ENCODE results near the gene SMARCA4.
A peak's percentile ranks its signal among the peaks of the same experiment; 100 is the strongest.
"Not testable (repeated sequence)": the region's sequence is repeated elsewhere in the genome, so short reads cannot be mapped to it uniquely, and the experiment has no call there.

SMARCA4 gene

GRCh38 chr19:11089254-11090013, 128.6 kb downstream of the SMARCA4 start, which contains the start of gene LDLR:
LDLR (plus strand) TSS chr19:11089463; CDS start chr19:11089549, 86 bp downstream.
- peak; percentile 43 to 96 for DNase-seq (ENCODE audit: low read depth in 1 of 2, low spot score in 1 of 2)
- TF ChIP-seq JUND (IDR thresholded peaks at IDR 0.05; ENCODE audit: low read depth), result no peak
- in situ Hi-C loops (cut with HindIII; ENCODE audit: low pct_unique_long_range_greater_than_20kb, low sequenced_read_pairs), result no loop called here

GRCh38 chr19:11090014-11090263, 129.1 kb downstream of the SMARCA4 start:
- in situ Hi-C loops (cut with HindIII; ENCODE audit: low pct_unique_long_range_greater_than_20kb, low sequenced_read_pairs); DNase-seq (ENCODE audit: low read depth in 1 of 2, low spot score in 1 of 2): not testable (repeated sequence)

GRCh38 chr19:11090264-11090996, 129.6 kb downstream of the SMARCA4 start:
- in situ Hi-C loops (cut with HindIII; ENCODE audit: low pct_unique_long_range_greater_than_20kb, low sequenced_read_pairs), result no loop called here
- peak; percentile 71 to 96 for DNase-seq (ENCODE audit: low read depth in 1 of 2, low spot score in 1 of 2)
- no peak for TF ChIP-seq JUND (IDR thresholded peaks at IDR 0.05; ENCODE audit: low read depth)

GRCh38 chr19:11090997-11091702, 130.3 kb downstream of the SMARCA4 start:
- in situ Hi-C loops (cut with HindIII; ENCODE audit: low pct_unique_long_range_greater_than_20kb, low sequenced_read_pairs), result no loop called here
- DNase-seq (ENCODE audit: low read depth in 1 of 2, low spot score in 1 of 2), result no peak
- TF ChIP-seq JUND (IDR thresholded peaks at IDR 0.05; ENCODE audit: low read depth), result no peak

- no peak for TF ChIP-seq JUND (IDR thresholded peaks at IDR 0.05; ENCODE audit: low read depth)
These were observed 130.9 kb downstream of the SMARCA4 start for GRCh38 chr19:11091703-11092153.

GRCh38 chr19:11092181-11092538, 131.3 kb downstream of the SMARCA4 start:
- in situ Hi-C loops (cut with HindIII; ENCODE audit: low pct_unique_long_range_greater_than_20kb, low sequenced_read_pairs), result no loop called here

More at GRCh38 chr19:11091703-11092153, 130.9 kb downstream of the SMARCA4 start:
- in situ Hi-C loops (cut with HindIII; ENCODE audit: low pct_unique_long_range_greater_than_20kb, low sequenced_read_pairs), result no loop called here
- peak in 1 of 2 experiments; percentile 70 for DNase-seq (ENCODE audit: low read depth in 1 of 2, low spot score in 1 of 2)

GRCh38 chr19:11093689-11094238, 132.9 kb downstream of the SMARCA4 start:
- in situ Hi-C loops (cut with HindIII; ENCODE audit: low pct_unique_long_range_greater_than_20kb, low sequenced_read_pairs), result no loop called here
- no peak for TF ChIP-seq JUND (IDR thresholded peaks at IDR 0.05; ENCODE audit: low read depth)
- no peak for DNase-seq (ENCODE audit: low read depth in 1 of 2, low spot score in 1 of 2)

More at GRCh38 chr19:11092181-11092538, 131.3 kb downstream of the SMARCA4 start:
- peak in 1 of 2 experiments; percentile 33 for DNase-seq (ENCODE audit: low read depth in 1 of 2, low spot score in 1 of 2)
- no peak for TF ChIP-seq JUND (IDR thresholded peaks at IDR 0.05; ENCODE audit: low read depth)

GRCh38 chr19:11094520-11094894, 133.7 kb downstream of the SMARCA4 start:
- TF ChIP-seq JUND (IDR thresholded peaks at IDR 0.05; ENCODE audit: low read depth), result no peak
- no peak for DNase-seq (ENCODE audit: low read depth in 1 of 2, low spot score in 1 of 2)
- in situ Hi-C loops (cut with HindIII; ENCODE audit: low pct_unique_long_range_greater_than_20kb, low sequenced_read_pairs), result no loop called here

GRCh38 chr19:11096210-11096841, 135.5 kb downstream of the SMARCA4 start:
- no peak for DNase-seq (ENCODE audit: low read depth in 1 of 2, low spot score in 1 of 2)
- TF ChIP-seq JUND (IDR thresholded peaks at IDR 0.05; ENCODE audit: low read depth), result no peak
- in situ Hi-C loops (cut with HindIII; ENCODE audit: low pct_unique_long_range_greater_than_20kb, low sequenced_read_pairs), result no loop called here

GRCh38 chr19:11097367-11097766, 136.5 kb downstream of the SMARCA4 start:
- in situ Hi-C loops (cut with HindIII; ENCODE audit: low pct_unique_long_range_greater_than_20kb, low sequenced_read_pairs), result not testable (repeated sequence)

GRCh38 chr19:11098327-11098726, 137.5 kb downstream of the SMARCA4 start:
- DNase-seq (ENCODE audit: low read depth in 1 of 2, low spot score in 1 of 2), result no peak
- in situ Hi-C loops (cut with HindIII; ENCODE audit: low pct_unique_long_range_greater_than_20kb, low sequenced_read_pairs), result no loop called here
- no peak for TF ChIP-seq JUND (IDR thresholded peaks at IDR 0.05; ENCODE audit: low read depth)

More at GRCh38 chr19:11097367-11097766, 136.5 kb downstream of the SMARCA4 start:
- not testable (repeated sequence) for DNase-seq (ENCODE audit: low read depth in 1 of 2, low spot score in 1 of 2)

- in situ Hi-C loops (cut with HindIII; ENCODE audit: low pct_unique_long_range_greater_than_20kb, low sequenced_read_pairs), result no loop called here
- DNase-seq (ENCODE audit: low read depth in 1 of 2, low spot score in 1 of 2), result no peak
- TF ChIP-seq JUND (IDR thresholded peaks at IDR 0.05; ENCODE audit: low read depth), result no peak
These were observed 138.0 kb downstream of the SMARCA4 start for GRCh38 chr19:11098861-11099260.

Measured in T47D (cell line).